HG03066 (cell line): ENCODE data around the gene TNRC6B.
"Not testable (repeated sequence)": the region's sequence is repeated elsewhere in the genome, so short reads cannot be mapped to it uniquely, and the experiment has no call there.

Source experiments
- ATAC-seq: cut with Tn5 transposase; IDR thresholded peaks from one replicate; pipeline ENCODE4 v1.9.1; 2021; ENCODE audit warnings: low read depth; ENCODE audit not compliant: unreplicated experiment

TNRC6B gene

DNA sequence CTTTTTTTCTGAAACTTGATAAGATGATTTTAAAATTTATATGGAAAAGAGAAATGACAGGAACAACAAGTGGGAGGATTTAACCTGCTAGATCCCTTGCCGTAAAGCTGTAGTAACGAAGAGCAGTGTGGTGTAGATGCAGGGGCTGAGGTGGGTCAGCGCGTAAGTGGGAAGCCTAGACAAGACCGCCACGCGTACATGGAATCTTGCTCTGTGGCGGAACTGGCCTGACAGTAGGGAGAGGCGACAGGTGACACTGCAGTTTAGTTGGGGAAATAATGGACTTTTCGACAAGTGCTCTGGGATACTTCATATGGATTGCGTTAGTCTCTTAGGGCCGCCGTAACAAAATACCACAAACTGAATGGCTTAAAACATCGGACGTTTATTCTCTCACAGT is 28.8 kb downstream of the TNRC6B start:
- no peak for ATAC-seq

DNA sequence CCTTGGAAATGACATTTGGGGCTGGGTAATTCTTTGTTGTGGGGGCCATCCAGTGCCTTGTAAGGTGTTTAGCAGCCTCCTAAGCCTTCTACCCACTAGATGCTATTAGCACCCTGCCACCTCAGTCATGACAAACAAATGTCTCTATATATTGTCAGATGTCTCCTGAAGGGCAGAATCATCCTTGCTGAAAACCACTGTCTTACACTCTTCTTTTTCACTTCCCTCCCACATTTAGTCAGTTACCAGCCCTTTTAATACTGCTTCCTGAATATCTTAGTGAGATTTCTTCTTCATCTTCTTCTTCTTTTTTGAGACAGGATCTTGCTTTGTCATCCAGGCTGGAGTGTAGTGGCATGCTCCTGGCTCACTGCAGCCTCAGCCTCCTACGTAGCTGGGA is 33.1 kb downstream of the TNRC6B start:
- ATAC-seq: peak; percentile 81

DNA sequence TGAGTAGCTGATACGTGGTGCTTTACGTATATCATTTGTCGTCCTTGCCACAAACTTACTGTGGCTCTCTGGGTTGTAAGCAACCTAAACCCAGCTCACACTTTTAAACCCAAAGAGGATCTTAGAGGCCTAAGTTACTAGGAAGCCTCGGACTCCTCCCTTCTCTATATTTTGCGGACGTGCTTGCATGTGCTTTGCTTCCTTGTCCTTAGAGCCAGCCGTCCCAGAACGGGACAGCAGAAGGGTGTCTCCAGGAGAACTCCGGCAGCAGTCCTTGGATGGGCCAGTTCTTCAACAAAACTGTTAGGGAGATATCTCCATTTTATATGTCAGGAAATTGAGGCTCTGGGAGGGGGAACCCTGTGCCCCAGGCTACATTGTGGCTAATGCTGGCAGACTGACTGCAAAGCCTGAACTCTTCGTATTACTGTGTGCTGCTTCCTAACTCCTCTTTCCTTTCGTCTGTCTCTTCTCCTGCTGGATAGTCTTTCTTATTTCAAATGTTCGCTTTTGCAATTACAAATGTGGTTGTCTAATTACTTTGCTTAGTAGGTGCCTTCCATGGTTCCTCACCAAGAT is 33.8 kb downstream of the TNRC6B start:
- no peak for ATAC-seq

DNA sequence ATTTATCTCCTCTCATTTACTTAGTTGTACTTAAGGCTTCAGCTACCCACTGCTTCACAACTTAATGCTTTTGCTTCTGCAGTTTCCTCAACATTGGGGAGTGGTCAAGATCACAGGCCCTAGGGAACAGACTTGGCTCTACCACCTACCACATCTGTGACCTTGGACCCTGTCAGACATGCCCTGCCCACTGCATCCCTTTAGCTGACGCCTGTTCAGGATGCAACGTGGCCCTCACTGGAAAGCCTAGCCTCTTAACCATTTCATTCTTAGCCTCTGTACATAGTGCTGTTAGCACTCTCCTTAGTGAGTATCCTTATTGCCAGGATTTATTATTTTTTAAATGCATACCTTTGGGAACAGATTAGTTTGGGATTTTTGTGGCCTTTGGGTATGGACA is 34.4 kb downstream of the TNRC6B start:
- no peak for ATAC-seq

DNA sequence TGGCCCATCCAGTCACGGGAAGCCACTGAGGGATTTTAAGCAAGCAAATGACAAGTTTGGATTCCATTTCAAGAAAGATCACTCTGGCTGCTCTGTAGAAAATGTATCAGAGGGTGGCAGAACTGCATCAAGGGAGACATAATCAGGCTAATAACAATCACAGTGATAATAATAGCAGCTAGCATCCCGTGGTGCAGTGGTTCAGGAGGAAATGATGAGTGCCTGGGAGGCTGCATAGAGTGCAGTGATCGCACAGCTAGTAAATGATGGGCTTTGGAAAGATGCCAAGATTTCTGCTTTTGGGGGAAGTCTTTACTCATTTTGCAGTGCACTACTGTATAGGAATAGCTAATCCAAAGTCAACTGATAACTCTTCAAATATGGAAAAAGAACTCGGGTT is 35.8 kb downstream of the TNRC6B start:
- ATAC-seq: no peak

GRCh38 chr22:40215266-40215665 is 37.5 kb downstream of the TNRC6B start:
- no peak for ATAC-seq

GRCh38 chr22:40216041-40216756 is 38.5 kb downstream of the TNRC6B start:
- no peak for ATAC-seq

DNA sequence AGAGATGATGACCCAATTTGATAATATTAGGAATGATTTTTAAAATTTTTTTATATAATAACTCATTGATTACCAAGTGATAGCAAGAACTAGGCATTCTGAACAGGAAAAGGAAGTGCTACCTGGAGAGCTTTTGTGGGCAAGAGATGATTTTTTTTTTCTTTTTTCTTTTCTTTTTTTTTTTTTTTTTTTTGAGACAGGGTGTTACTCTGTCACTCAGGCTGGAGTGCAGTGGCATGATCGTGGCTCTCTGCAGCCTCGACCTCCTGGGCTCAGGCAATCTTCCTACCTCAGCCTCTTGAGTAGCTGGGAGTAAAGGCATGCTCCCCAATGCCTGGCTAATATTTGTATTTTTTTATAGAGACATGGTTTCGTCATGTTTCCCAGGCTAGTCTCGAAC is 40.4 kb downstream of the TNRC6B start:
- ATAC-seq: no peak

DNA sequence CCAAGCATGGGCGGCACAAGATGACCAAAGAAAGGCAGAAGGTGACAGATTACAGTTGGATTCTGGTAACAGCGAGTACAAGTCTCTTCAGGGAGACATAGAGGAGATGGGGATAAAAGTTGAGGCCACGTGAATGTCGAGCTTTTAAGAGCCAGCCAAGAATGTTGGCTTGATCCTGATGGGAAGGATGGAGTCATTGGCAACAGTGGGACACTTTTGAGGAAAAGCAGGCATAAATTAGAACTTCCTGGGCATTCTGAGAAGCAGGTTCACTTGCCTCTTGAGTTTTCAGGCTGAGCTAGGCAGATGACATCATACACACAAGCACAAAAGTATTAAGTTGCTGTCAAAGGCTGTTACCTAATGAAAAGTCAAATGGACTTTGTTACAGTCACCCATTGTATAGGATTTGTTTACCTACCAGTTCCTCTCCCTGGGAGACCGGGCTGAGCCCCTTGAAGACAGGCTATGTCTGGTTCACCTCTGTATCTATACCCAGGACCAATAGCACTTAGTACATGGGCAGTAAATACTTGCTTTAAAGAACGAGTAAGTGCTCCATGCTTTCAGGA is 41.1 kb downstream of the TNRC6B start:
- ATAC-seq: no peak

GRCh38 chr22:40220316-40221054 is 42.8 kb downstream of the TNRC6B start:
- ATAC-seq: no peak

GRCh38 chr22:40221055-40221414 is 43.3 kb downstream of the TNRC6B start:
- no peak for ATAC-seq

DNA sequence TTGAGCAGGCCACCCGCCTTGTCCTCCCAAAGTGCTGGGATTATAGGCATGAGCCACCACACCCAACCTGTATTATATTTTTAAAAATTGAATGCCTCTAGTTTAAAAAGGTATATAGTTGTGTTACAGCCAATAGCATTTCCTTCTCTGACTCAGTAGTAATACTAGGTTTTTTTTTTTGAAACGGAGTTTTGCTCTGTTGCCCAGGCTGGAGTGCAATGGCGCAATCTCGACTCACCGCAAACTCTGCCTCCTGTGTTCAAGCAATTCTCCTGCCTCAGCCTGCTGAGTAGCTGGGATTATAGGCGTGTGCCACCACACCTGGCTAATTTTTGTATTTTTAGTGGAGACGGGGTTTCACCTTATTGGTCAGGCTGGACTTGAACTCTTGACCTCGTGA is 45.3 kb downstream of the TNRC6B start:
- not testable (repeated sequence) for ATAC-seq

- ATAC-seq: no peak
Measured at GRCh38 chr22:40224702-40225101, 47.0 kb downstream of the TNRC6B start.

DNA sequence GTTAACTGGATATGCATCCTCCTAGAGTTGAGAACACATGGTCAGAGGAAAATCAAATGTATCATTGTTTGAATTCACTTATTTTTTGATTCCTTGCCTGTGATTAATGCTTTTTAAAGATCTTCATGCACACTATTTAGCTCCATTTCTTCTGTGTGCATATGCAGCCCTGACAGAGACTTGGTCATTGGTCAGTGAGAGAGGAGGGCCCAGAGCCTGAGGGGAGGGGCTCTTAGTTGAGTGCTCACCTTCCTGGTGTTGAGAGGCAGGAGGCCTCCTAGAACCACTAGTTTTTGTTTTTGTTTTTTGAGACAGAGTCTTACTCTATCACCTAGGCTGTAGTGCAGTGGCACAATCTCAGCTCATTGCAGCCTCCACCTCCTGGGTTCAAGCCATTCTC is 48.9 kb downstream of the TNRC6B start:
- no peak for ATAC-seq

GRCh38 chr22:40231618-40232313 is 54.0 kb downstream of the TNRC6B start:
- ATAC-seq: no peak

DNA sequence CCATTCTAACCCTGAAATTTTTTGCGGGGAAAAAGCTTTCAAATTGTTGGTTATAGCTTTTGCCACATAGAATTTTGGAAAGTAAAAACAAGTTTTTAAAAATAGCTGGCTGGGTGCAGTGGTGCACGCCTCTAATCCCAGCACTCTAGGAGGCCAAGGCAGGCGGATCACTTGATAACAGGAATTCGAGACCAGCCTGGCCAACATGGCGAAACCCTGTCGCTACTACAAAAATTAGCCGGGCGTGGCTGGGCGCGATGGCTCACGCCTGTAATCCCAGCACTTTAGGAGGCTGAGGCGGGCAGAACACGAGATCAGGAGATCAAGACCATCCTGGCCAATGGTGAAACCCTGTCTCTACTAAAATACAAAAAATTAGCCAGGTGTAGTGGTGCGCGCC is 54.9 kb downstream of the TNRC6B start:
- ATAC-seq: no peak

GRCh38 chr22:40233886-40234285 is 56.2 kb downstream of the TNRC6B start:
- ATAC-seq: no peak

- ATAC-seq: no peak
Measured at GRCh38 chr22:40234658-40235057, 56.9 kb downstream of the TNRC6B start.

DNA sequence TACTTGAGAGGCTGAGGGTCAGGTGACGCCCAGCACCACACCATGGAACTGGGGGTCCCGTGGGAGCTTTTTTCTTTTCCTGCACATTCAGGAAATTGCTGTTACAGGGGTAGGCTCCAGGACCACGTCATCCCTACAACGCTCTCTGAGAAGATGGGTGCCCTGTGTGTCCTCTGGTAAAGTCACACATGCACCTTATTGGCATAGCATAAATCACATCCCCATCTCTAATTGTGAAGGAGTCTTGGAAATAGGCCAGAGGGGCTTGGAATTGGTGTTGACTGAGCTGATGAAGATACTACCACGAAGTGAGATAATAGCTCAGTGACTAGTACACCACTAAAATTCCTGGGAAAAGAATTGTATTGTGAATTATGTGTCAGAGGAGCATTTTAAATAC is 57.6 kb downstream of the TNRC6B start:
- no peak for ATAC-seq

DNA sequence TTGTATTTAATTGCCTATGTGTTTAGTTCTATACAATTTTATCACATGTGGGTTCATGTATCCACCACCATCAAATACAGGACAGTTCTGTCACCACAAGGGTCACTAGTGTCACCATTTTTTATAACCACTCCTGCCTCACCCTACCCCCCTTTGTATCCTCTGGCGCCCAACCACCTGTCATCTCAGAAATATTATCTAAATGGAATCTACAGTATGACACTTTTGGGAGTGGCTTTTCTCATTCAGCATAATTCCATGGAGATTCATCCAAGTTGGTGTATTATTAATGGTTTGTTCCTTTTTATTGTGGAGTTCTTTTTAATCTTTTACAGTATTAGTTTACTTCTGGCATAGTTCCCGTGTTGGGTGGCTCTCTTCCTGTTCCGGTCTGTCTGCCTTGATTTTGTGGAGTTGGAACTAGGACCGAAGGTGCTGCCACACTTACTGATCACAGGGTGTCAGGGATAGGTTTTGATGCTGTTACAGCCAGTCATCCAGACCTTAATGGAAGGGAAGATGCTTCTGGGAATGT is 58.5 kb downstream of the TNRC6B start:
- ATAC-seq: no peak

- ATAC-seq: no peak
Measured at GRCh38 chr22:40237241-40237640, 59.5 kb downstream of the TNRC6B start.
